ENCODE results near the gene ICOS.

ICOS gene, protein sequence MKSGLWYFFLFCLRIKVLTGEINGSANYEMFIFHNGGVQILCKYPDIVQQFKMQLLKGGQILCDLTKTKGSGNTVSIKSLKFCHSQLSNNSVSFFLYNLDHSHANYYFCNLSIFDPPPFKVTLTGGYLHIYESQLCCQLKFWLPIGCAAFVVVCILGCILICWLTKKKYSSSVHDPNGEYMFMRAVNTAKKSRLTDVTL

GRCh38 chr2:203936535-203936934, at the start of gene ICOS:
ICOS (plus strand) TSS chr2:203936763; CDS start chr2:203936815, 52 bp downstream.
- TF ChIP-seq CTCF (IDR thresholded peaks at IDR 0.05; ENCODE audit: low read length, missing control alignments) = no peak
- no peak within 1 kb of the TSS for H3K4me3 ChIP-seq (replicated peaks; ENCODE audit: low read depth, low read length)
- DNase-seq (ENCODE audit: low read depth) = no peak

DNA sequence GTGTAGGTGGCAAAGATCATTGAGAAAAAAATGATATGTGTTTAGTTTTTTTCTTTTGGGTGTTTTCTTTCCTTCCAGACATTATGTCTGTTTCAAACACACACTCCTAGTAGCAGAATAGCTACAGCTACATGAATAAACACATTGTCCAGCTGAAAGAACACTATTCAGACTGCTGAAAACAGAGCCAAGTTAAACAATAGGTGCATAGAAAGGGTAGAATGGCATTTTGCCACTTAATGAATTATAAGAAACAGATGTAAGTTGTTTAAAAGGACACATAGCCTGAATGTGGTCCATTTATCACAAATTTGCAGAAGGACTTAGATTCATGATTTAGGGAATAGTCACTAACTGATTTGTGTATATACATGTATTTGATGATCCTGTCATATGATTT, 48.9 kb upstream of the ICOS start:
- DNase-seq (ENCODE audit: low read depth) = peak; percentile 28
- TF ChIP-seq CTCF (IDR thresholded peaks at IDR 0.05; ENCODE audit: low read length, missing control alignments) = no peak
- no peak overlapping the region for H3K4me3 ChIP-seq (replicated peaks; ENCODE audit: low read depth, low read length)

DNA sequence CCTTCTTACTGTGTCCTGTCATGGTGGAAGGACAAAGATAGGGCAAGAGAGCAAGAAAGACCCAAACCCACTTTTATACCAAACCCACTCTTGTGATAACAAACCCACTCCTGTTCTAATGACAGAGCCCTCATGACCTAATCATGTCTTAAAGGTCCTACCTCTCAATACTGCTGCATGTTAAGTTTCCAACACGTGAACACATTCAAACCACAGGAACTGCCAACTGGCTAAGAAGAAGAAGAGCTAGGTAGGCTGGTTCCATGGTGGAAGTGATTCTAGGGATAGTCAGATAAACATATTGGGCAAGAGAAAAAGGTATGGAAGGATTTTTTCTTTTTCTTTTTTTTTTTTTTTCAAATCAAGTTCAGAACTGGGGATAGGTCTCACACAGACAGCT, 47.0 kb upstream of the ICOS start:
- H3K4me3 ChIP-seq (replicated peaks; ENCODE audit: low read depth, low read length) = no peak overlapping the region
- no peak for TF ChIP-seq CTCF (IDR thresholded peaks at IDR 0.05; ENCODE audit: low read length, missing control alignments)
- DNase-seq (ENCODE audit: low read depth) = no peak

DNA sequence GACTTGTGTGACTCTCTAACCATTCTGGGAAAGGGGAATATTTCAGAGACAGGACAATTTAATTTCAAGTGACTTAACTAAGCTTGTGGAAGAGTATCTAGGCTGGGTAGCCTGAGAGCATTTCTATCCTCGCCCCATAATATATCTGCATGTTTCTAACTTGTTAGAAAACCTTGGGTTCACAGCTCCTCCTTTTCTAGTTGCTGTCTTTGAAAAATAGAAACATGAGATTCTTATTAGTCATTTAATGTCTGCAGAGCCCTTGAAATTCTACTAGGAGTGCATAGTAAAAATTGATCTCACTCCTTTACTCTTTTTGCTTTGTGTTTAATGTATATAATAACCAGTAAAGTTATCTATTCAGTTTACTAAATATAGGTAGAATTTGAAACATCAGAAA, 46.6 kb upstream of the ICOS start:
- no peak for DNase-seq (ENCODE audit: low read depth)
- no peak for TF ChIP-seq CTCF (IDR thresholded peaks at IDR 0.05; ENCODE audit: low read length, missing control alignments)

GRCh38 chr2:203890733-203891132, 45.8 kb upstream of the ICOS start:
- no peak for TF ChIP-seq CTCF (IDR thresholded peaks at IDR 0.05; ENCODE audit: low read length, missing control alignments)
- no peak for DNase-seq (ENCODE audit: low read depth)
- H3K4me3 ChIP-seq (replicated peaks; ENCODE audit: low read depth, low read length) = no peak overlapping the region

More for the DNA sequence above, 46.6 kb upstream of the ICOS start:
- H3K4me3 ChIP-seq (replicated peaks; ENCODE audit: low read depth, low read length) = no peak overlapping the region

DNA sequence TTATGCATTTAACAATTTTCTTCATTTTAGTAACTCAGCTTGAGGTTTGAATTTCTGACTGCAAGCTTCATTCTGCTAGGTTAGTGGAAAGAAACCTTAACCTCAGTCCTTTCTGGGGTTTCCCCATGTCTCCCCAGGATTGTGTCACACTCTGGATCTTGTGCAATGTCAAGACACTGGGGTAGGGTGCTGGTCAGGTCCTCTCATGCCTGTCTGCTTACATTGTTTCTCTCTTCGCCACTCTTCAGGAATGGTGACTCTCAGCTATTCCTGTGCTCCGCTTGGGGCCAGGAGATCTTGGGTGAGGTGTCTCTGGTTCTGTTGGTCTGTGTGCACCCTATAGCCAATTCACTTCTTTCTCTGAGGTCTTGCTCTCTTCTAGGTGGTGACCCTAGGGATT, 45.1 kb upstream of the ICOS start:
- H3K4me3 ChIP-seq (replicated peaks; ENCODE audit: low read depth, low read length) = no peak overlapping the region
- no peak for TF ChIP-seq CTCF (IDR thresholded peaks at IDR 0.05; ENCODE audit: low read length, missing control alignments)
- peak; percentile 18 for DNase-seq (ENCODE audit: low read depth)

GRCh38 chr2:203892207-203892606, 44.4 kb upstream of the ICOS start:
- no peak for TF ChIP-seq CTCF (IDR thresholded peaks at IDR 0.05; ENCODE audit: low read length, missing control alignments)
- DNase-seq (ENCODE audit: low read depth) = no peak
- no peak overlapping the region for H3K4me3 ChIP-seq (replicated peaks; ENCODE audit: low read depth, low read length)

Measured in fibroblast of pulmonary artery (primary cell).